HG03066 (cell line): ENCODE measurements around the gene RNF113A.
"Not testable (repeated sequence)": the region's sequence is repeated elsewhere in the genome, so short reads cannot be mapped to it uniquely, and the experiment has no call there.

ENCODE experiments used
- ATAC-seq: cut with Tn5 transposase; IDR thresholded peaks from one replicate; pipeline ENCODE4 v1.9.1; 2021; ENCODE audit warnings: low read depth; ENCODE audit not compliant: unreplicated experiment

RNF113A gene

DNA sequence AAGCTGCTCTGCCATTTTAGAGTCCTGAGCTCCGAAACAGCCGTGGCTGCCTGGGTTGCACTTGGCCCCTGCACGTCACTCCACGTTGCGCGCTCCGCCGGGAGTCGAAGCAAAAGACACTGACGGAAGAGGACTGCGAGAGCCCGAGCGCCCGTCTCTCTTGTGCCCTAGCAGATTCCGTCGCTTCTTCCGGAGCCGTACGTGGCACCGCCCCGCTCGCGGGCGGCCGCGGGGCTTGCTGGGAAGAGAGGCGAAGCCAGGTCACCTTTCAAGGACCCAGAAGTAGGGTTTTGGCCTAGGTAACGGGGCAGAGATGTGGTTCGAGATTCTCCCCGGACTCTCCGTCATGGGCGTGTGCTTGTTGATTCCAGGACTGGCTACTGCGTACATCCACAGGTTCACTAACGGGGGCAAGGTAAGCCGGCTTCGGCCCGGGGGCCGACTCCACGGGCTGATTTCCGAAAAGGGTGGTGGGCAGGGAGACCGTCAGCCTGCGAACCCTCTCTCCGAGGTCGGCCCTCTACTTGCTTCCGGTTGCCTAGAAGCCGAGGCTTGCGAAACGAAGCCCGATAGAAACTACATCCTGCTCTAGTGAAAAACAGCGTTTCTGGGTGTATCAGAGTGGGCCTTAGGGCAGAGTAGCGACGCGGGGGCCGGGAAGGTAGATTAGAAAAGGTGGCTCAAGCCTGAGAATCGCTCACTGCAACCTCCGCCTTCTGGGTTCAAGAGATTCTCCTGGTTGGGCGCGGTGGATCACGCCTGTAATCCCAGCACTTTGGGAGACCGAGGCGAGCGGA lies at the start of gene RNF113A, which contains the start of gene NDUFA1:
RNF113A (minus strand) TSS at position 135 of the 797 bp plus-strand sequence; CDS start at position 15, 120 bp downstream.
NDUFA1 (plus strand) TSS at position 234 of the 797 bp plus-strand sequence; CDS start at position 314, 80 bp downstream.
- peak; percentile 84 for ATAC-seq

DNA sequence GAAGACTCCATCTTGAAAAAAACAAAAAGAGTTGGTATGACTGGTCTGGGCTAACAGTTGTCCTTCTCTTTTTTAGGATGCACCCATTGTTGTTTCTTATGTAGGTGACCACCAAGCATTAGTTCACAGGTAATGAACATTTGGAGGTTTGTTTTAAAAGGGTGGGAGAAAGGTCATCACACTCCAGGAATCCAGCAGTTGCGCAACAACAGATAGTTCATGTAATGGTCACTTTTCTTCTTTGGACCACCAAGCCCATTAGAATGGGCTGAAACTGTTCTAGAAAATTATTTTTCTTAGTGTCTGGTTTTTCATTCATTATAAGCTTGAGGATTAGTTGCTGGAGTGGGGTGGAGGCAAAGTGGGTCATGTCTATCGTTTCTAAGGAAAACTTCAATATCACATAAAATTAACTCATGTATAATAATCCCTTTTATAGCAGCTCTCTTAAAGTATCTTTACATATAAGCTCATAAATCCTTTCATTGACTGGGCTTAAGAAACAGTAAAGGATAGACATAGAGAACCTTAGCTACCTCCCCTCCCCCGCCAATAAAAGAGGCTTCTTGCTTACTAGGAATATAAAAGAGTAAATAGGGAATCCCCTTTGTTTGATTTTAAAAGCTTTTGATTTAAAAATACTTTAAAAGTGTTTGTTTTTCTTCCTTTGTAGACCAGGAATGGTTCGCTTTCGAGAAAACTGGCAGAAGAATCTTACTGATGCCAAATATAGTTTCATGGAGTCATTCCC lies 48.5 kb upstream of the RNF113A start:
- ATAC-seq = no peak

DNA sequence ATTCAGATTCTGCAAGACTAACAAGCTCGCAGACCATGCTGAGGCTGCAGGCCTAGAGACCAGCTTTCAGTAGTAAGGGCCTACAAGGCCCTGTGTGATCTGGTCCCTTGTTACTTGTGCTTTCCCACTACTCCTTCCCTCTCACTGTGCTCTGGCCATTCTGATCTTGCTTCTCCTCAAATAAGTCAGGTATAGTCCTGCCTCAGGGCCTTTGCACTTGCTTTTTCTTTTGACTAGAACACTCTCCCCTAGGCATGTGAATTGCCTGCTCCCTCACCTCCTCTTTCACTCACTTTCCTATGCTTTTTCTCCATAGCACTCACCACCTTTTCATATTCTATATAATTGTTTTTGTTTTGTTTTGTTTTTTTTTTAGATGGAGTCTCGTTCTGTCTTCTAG lies 46.3 kb upstream of the RNF113A start:
- ATAC-seq = no peak

DNA sequence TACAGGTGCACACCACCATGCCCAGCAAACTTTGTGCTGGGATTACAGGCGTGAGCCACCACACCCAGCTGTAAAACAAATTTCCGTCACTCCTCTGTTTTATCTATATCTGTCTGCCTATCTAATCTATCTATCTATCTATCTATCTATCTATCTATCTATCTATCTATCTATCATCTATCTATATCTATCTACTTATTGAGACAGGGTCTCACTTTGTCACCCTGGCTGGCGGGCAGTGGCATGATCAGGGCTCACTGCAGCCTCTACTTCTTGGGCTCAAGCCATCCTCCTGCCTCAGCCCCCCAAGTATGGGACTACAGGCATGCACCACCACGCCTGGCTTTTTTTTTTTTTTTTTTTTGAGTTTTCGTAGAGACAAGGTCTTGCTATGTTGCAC lies 44.8 kb upstream of the RNF113A start:
- no peak for ATAC-seq

DNA sequence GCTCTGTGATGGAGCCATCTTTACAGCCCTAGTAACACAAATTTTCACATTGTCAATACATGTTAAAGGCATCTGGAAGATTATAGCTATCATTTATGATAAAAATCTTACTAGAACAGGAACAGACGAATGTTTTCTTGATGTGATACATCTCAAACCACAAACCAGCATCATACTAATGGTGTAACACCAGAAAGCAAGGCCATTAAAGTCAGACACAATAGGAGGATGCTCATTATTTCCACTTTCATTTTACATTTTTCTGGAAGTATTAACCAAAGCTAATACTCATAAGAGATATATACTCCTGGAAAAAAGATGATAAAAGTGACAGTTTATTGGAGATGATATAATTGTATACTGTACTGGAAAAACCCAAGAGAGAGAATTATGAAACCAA lies 29.4 kb upstream of the RNF113A start:
- ATAC-seq = no peak

DNA sequence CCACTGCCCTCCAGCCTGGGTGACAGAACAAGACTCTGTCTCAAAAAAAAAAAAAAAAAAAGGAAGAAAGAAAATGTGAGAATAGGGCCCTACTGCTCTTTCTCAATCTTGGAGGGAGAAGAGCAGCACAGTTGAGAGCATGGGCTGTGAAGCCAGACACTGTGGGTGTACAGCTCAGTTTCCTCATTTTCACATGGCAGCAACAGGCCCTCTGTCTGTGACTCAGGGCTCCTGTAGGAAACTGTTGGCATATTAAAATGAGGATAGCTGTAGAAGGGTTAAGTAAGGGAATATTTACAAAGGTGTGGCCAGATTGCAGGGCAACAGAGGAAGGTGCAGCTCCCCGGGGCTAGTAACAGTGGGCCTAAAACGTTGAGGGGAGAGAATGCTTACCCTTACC lies 27.6 kb upstream of the RNF113A start:
- no peak for ATAC-seq

DNA sequence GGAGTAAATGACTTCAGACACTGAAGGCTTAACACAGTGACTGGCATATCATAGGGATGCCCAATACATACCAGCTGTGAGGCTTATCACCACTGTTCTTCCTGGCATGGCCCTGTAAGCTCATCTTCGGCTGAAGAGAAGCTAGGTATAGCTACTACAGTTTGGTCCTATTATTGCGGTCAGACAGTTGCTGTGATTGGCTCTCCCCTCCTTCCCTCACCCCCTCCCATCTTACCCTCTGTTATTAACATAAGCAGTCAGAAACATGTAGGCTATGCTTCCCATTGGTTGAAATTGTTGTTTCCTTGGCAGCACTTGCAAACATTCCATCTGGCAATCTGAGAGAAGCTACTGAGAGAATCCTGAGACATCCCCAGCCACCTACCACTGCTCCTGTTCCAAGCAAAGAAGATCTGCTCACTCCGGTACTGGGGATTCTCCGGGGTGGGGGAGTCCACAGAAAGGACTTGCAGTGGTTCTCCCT lies 24.4 kb upstream of the RNF113A start, which contains the start of gene AKAP14:
AKAP14 (plus strand) TSS at position 51 of the 484 bp plus-strand sequence. CDS start 7,331 bp downstream, outside the sequence.
- ATAC-seq = no peak

DNA sequence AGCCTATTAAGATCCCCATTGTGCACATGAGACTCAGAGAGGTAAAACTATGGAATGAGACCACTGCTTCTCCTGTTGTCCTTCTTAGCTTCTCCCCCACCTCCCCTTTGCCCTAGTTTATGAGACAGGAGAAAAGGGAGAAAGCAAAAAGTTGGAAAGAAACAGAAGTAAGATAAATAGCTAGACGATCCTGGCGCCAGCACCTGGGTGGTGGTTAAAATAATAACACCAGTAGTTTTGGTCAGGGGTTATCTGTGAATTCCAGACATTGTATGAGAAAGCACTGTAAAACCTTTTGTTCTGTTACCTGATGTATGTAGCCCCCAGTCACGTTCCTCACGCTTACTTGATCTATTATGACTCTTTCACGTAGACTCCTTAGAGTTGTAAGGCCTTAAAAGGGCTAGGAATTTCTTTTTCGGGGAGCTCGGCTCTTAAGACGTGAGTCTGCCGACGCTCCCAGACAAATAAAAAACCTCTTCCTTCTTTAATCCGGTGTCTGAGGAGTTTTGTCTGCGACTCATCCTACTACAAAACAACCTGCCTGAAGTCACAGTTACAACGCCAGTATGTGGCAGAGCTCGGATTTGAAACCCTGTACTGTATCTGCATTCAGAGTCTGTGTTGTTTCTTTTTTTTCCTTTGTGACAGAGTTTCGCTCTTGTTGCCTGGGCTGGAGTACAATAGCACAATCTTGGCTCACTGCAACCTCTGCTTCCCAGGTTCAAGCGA lies 20.6 kb upstream of the RNF113A start:
- ATAC-seq = not testable (repeated sequence)

DNA sequence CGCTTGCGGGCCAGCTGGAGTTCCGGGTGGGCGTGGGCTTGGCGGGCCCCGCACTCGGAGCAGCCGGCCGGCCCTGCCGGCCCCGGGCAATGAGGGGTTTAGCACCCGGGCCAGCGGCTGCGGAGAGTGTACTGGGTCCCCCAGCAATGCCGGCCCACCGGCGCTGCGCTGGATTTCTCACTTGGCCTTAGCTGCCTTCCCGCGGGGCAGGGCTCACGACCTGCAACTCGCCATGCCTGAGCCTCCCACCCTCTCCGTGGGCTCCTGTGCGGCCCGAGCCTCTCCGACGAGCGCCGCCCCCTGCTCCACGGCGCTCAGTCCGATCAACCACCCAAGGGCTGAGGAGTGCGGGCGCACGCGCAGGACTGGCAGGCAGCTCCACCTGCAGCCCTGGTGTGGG lies 19.1 kb upstream of the RNF113A start:
- not testable (repeated sequence) for ATAC-seq

DNA sequence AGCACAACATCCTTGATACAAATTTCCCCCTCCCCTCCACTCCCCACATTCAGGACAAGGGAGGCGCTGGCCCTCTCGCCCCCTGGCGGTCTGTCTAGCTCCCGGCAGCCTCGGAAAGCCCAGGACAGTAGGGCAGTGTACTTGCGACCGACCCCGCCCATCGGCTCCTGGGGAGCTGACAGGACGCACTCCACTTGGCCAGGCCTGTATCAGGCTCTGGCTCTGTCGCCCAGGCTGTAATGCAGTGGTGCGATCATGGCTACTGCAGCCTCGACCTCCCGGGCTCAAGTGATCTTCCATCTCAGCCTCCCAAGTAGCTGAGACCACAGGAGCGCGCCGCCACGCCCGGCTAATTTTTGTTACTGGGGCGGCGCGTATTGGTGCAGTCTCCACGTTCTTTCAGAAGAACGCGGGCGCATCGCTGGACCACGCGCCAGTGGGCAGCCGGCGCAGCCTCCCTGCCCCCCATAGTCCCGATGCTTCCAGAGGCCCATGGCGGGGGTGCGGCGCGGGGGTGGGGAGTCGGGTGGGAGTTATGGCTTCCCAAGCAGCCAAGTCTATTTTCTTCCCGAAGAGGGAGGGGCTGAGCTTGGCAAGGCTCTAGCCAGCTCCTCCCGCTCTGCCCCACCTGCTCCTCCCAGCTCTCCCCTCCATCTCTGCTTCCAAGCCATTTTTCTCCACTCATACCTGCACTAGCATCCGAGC lies 16.3 kb upstream of the RNF113A start:
- ATAC-seq = no peak

DNA sequence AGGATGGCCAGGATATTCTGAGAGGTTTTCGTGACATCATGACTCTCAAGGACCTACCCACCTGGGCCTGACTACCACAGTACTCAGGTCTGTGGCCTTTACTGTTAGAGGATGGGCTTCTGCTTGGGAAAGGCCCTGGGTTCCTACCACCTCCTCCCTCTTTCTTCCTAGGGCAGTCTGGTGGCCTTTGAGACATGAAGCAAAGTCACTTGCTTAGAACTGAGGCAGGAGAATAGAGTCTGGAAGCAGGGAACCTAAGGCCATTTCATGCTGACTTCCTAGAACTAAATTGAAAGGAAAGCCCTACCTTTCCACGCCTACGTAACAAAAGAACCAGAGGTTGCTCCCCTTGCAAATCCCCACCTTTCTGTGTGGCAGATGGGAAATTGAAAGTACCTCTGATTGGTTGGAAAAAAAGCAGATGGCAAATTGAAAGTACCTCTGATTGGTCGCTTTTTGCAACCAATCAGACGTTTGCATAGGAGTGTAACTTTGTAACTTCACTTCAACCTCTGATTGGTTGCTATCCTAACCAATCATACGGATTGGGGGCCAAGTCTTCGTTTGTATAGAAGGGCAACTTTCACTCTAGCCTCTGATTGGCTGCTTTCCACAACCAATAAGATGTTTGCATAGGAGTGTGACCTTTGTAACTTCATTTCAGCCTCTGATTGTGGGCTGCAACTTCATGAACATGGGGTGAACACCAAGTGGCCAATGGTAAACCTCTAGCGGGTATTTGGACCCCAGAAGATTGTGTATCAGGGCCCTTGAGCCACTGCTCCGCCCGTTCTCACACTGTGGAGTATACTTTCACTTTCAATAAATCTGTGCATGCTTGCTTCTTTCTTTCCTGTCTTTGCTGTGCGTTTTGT lies 14.3 kb upstream of the RNF113A start:
- no peak for ATAC-seq

DNA sequence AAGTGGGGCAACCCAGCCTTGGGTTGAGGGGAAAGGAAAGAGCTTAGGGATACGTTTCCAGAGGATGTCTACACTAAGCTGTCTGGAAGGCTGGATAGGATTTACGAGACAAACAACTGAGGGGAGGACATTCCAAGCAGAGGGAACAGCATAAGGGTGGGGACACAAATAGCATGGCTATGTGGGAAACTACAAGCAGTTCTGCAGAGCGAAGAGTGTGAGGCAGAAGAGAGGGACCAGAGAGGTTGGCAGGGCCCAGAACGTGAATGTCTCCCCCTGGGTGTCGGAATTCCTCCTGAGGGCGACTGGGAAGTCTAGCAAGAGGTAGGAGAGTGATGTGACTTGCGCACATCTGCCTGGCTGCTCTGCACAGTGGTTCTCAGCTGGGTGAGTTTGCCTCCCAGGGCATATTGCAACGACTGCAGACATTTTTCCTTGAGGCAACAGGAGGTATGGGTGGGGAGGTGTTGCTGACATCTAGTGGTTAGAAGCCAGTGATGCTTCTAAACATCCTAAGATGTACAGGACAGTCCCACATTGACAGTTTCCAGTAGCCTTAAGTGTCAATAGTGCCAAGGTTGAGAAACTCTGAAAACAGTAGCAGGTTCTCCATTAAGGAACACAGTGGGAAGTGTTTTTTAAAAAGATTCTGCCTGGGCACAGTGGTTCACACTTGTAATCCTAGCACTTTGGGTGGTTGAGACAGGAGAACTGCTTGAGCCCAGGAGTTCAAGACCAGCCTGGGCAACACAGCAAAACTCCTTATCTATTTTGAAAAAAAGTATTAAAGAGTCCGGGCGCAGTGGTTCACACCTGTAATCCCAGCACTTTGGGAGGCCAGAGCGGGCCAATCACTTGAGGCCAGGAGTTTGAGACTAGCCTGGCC lies 9.3 kb upstream of the RNF113A start:
- peak; percentile 70 for ATAC-seq

DNA sequence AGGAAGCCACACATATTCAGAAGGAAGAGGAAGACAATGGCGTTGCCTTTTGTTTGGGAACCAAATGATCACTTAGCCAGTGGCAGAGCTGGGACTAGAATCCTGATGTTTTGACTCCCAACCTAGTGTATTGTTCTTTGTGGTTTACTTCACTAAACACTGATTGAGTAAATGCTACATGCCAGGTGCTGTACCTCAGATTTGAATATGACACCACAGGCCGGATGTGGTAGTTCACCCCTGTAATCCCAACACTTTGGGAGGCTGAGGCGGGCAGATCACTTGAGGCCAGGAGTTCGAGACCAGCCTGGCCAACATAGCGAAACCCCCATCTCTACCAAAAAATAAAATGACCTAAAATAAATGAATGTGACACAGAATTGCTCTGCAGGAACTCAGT lies 8.5 kb upstream of the RNF113A start:
- ATAC-seq = no peak

DNA sequence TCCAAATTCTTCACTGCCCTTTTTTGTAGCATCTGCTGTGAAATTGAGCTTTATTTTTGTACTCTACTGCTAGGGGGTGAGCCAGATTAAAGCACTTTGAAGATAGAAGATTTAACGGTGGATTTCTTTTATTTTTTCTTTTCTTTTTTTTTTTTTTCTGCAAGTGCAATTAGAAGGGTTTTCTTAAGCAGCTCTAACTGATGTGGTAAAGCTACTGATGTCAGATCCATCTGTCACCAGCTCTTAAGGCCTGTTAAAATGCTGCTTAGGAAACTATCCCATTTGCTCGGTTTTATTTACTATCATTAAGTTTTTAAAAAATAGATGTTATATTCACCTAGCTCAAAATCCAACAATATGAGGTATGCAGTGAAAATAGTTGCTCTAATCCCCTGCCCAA lies 7.2 kb upstream of the RNF113A start:
- ATAC-seq = no peak

DNA sequence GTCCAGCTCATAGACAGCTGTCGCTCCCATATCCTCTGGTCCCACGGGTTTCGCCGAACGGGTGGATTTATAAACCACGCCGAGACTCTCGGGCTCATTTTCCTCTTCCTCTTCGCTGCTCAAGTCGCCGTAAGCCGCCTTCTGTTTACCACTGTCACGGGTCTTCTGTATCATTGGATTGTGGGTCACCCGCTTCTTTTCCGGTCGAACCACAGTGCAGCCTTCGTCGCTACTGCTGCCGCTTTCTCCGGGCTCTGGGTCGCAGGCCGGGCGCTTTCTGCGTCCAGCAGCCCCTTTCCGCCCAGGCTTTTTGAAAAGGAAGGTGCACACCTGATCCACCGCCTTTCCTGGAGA lies 311 bp downstream of the RNF113A start:
- ATAC-seq = peak; percentile 42

DNA sequence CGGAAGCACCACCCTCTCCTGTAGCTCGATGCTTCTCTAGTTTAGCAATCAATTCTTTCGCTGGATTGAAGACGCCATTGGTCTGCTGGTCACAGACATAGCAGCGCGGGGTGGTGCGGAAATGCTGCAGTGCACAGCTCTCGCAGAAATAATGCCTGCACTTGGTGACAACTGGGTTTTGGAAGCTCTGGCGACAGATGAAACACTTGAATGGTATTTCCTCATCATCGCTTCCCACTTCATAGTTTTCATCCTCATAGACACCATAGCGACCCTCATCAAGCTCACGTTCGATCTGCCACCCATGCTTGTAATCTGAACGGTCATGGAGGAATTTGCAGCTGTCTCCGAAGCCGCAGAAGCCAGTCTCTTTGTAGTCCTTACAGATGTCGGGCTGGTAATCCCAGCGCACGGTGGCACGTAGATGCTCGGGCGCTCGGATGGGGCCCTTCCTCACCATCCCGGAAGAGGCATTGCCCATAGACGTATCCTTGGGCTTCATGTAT lies 854 bp downstream of the RNF113A start:
- peak; percentile 23 for ATAC-seq

DNA sequence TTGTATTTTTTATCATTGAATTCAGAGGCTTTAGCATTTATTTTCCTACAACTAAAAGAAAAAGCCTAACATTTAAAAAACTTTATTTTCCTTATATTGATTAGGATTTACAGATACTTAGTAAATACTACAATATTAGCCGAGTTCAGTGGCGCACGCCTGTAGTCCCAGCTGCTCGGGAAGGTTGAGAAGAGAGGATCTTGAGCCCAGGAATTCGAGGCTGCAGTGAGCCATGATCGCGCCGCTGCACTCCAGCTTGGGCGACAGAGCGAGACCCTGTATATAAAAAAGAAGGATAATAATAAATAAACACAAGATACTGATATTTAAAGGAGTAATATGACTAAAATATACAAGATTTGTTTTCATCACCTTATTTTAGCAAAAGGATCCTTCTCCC lies 18.1 kb downstream of the RNF113A start:
- ATAC-seq = no peak
